ENCODE measurements around the gene CCDC33.

DNA sequence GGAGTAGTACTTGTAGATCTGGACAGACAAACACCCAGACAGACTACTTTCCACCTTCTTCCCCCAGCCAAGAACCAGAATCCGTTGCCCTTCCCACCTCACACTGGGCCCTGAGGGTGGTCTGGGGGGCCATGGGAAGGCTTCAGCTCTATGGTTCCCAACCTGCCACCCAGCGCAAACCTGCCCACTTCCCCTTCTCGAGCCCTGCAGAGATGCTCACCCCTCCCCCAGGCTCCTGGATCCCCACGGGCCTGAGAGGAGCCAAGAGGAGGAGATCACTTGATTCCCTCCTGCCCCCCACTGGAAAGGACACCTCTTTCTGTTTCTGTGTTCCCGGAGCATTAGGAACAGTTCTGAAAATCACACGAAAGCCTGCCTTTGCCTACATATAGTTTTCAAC lies 42.2 kb upstream of the CCDC33 start:
- TF ChIP-seq YY1 (IDR thresholded peaks at IDR 0.05; ENCODE audit: insufficient read depth, insufficient read length) = no peak
- TF ChIP-seq SUZ12 (IDR thresholded peaks at IDR 0.05; ENCODE audit: extremely low read depth, insufficient read depth, insufficient read length) = no peak
- no peak for TF ChIP-seq ZNF274 (IDR thresholded peaks at IDR 0.05; ENCODE audit: low read depth, low read length)
